Right atrium auricular region (tissue), 2 donors: ENCODE results near the gene TEX54. TPM values are rescaled to one million over a fixed set of nuclear protein-coding genes. Genes with fewer than 3 reads are reported as not detected.
A peak's percentile ranks its signal among the peaks of the same experiment; 100 is the strongest.

ENCODE experiments used
- DNase-seq: peaks from one replicate; pipeline ENCODE4 v3.0.0-alpha.2; 2019; ENCODE audit warnings: low spot score
- H3K27ac ChIP-seq, 2 donors: fragments of 200-600 bp; sonication (generic); 1 replicate in 1 of 2; 2 replicates in 1 of 2; pipeline ENCODE4 v1.5.1; 2016 to 2019
- H3K27me3 ChIP-seq, 2 donors: fragments of 200-600 bp; sonication (generic); one replicate each; pipeline versions ENCODE4 v1.5.1 to v1.6.0; 2017 to 2019
- H3K36me3 ChIP-seq: fragments of 200-600 bp; sonication (generic); one replicate; pipeline ENCODE4 v1.5.1; 2016
- H3K4me1 ChIP-seq, 2 donors: fragments of 200-600 bp; sonication (generic); one replicate each; pipeline versions ENCODE4 v1.5.1 to v1.6.0; 2017 to 2019
- H3K4me3 ChIP-seq, 2 donors: fragments of 200-600 bp; sonication (generic); 1 replicate in 1 of 2; 2 replicates in 1 of 2; pipeline ENCODE4 v1.5.1; 2017 to 2019; ENCODE audit warnings: mild to moderate bottlenecking in 1 of 2, moderate library complexity in 1 of 2
- H3K9me3 ChIP-seq, 2 donors: fragments of 200-600 bp; sonication (generic); one replicate each; pipeline ENCODE4 v1.5.1; 2019
- total RNA-seq, 2 donors: library from RNA; depleted of rRNA; stranded (reverse); fragments of >200 nt; gene quantifications; one replicate each; pipeline ENCODE4 v1.1.0, GENCODE V29; 2016
- TF ChIP-seq, protein P1 (sequence below), 2 donors: fragments of 200-600 bp; sonication (generic); IDR thresholded peaks; one replicate each; pipeline ENCODE4 v1.5.1; 2019; ENCODE audit warnings: antibody characterized with exemption in 2 of 2

The TEX54 gene
- total RNA-seq, 2 donors from 2014 or later = not detected

DNA sequence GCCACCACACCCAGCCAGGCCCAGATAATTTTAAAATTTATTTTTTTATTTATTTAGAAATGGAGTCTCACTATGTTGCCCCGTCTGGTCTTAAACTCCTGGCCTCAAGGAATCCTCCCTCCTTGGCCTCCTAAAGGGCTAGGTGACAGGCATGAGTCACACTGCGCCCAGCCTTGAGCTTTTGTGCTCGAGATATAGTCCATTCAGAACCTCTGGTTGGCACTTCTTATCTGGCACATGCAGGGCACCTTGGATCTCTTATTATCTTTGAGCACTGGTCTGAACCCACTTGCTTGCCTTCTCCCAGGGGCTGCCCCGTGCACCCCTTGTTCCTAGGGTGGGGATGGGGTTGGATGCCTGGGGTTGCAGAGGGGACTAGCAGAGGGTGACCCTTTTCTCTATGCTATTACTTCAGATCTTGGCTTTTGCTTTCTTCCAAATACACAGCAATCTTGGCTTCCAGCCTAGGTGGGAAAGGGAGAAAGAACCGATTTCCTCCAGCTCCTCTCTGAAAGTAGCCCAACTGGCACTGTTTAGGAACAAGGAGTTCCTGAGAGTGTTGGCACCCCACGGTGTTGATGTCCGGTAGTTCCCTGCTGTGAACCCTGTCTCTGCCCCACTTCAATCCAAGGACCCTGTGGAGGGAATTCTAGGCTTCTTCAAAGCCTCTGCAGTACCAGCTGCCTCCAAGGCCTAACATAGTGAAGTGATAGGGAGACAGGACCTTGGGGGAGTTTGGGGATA is 46.8 kb upstream of the TEX54 start:
- H3K36me3 ChIP-seq = peaks cover 21% of the 10 kb centered on the region
- H3K27ac ChIP-seq = peak overlapping the region; percentile 98 to 100
- peaks cover 2 to 46% of the 10 kb centered on the region in 2 donors for H3K4me1 ChIP-seq
- peak; percentile 62 for DNase-seq
- no peaks in the 10 kb centered on the region for H3K9me3 ChIP-seq
- TF ChIP-seq, protein P1, sequence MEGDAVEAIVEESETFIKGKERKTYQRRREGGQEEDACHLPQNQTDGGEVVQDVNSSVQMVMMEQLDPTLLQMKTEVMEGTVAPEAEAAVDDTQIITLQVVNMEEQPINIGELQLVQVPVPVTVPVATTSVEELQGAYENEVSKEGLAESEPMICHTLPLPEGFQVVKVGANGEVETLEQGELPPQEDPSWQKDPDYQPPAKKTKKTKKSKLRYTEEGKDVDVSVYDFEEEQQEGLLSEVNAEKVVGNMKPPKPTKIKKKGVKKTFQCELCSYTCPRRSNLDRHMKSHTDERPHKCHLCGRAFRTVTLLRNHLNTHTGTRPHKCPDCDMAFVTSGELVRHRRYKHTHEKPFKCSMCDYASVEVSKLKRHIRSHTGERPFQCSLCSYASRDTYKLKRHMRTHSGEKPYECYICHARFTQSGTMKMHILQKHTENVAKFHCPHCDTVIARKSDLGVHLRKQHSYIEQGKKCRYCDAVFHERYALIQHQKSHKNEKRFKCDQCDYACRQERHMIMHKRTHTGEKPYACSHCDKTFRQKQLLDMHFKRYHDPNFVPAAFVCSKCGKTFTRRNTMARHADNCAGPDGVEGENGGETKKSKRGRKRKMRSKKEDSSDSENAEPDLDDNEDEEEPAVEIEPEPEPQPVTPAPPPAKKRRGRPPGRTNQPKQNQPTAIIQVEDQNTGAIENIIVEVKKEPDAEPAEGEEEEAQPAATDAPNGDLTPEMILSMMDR (IDR thresholded peaks at IDR 0.05) = no peak
- no peaks in the 10 kb centered on the region for H3K27me3 ChIP-seq
- H3K4me3 ChIP-seq = peak overlapping the region in 1 of 2 donors; percentile 97

DNA sequence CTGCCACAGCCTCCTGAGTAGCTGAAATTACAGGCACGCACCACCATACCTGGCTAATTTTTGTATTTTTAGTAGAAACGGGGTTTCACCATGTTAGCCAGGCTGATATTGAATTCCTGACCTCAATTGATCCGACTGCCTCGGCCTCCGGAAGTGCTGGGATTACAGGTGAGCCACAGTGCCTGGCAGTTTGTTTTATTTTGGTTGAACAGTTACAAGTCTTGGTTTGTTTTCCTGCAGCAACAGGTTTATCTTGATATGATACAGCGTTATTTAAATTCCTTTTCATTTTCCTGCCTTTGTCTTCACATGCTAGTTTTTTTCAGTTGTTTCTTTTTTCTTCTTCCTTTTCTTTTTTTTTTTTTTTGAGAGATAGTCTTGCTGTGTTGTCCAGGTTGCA is 44.1 kb upstream of the TEX54 start:
- Histone ChIP-seq H3K9me3 (no peaks in the 10 kb centered on the region), H3K4me3 (no peak overlapping the region), H3K27me3 (no peaks in the 10 kb centered on the region), H3K27ac (no peak overlapping the region), H3K4me1 (peaks cover 2 to 19% of the 10 kb centered on the region in 2 donors), H3K36me3 (no peaks in the 10 kb centered on the region)
- TF ChIP-seq, protein P1 (IDR thresholded peaks at IDR 0.05) = no peak
- no peak for DNase-seq

DNA sequence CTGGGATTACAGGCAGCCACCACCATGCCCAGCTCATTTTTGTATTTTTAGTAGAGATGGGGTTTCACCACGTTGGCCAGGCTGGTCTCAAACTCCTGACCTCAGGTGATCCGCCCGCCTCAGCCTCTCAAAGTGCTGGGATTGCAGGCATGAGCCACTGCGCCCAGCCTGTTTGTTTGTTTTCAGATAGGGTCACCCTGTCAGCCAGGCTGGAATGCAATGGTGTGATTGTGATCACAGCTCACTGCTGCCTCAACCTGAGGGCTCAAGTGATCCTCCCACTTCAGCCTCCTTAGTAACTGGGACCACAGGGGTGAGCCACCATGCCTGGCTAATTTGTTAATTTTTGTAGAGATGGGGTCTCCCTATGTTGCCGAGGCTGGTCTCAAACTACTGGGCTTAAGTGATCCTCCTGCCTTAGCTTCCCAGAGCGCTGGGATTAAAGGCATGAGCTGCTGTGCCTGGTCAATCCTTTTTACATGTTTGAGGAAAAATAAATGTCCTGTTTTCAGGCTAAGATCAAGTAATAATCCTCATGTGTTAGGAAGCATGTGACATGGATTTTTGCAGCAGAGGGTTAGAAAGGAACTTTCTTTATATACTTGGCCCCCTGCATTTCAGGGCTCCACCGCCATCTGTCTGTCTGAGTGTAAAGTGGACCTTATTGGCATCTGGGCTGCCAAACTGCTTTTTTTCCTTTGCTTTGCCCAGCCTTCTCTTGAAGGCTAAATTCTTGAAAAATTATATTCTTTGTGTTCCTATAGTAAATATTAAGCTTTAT is 43.2 kb upstream of the TEX54 start:
- Histone ChIP-seq H3K27ac (no peak overlapping the region), H3K36me3 (no peaks in the 10 kb centered on the region), H3K9me3 (no peaks in the 10 kb centered on the region), H3K4me1 (peaks cover 2 to 18% of the 10 kb centered on the region in 2 donors), H3K4me3 (no peak overlapping the region), H3K27me3 (no peaks in the 10 kb centered on the region)
- no peak for DNase-seq
- TF ChIP-seq, protein P1 (IDR thresholded peaks at IDR 0.05) = no peak

DNA sequence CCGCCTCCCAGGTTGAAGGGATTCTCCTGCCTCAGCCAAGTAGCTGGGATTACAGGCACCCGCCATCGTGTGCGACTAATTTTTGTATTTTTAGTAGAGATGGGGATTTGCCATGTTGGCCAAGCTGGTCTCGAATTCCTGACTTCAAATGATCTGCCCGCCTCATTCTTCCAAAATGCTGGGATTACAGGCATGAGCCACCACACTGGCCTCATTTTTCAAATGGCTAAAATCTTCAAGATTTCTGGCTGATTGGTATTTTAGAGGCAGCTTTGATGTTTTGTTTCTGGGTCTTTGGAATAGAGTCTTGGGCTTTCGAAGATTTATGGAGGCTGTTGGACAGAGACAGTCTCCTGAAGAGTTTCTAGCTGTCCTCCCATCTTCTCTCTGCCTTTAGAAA is 42.2 kb upstream of the TEX54 start:
- Histone ChIP-seq H3K4me3 (no peak overlapping the region), H3K27ac (no peak overlapping the region), H3K9me3 (no peaks in the 10 kb centered on the region), H3K4me1 (peaks cover 2 to 11% of the 10 kb centered on the region in 2 donors), H3K36me3 (no peaks in the 10 kb centered on the region), H3K27me3 (no peaks in the 10 kb centered on the region)
- TF ChIP-seq, protein P1 (IDR thresholded peaks at IDR 0.05) = no peak
- no peak for DNase-seq

DNA sequence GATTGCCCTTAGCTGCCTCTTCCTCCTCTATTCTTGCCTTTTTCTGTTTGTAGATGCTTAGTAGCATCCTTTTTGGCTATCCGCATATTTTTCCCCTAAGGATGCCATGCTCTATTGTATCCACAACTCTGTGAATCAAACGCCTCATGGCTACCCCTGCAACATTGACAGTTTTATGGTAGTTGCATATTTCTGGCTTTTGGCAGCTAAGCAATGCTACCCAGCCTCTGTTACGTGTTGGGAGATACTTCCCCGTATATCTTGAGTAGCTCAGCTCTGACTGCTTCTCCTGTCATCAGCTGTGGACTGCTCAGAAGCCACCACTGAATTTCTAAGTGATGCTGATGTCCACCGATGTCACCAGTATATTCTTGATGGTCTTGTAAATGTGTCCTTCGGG is 33.0 kb upstream of the TEX54 start:
- Histone ChIP-seq H3K27ac (no peak overlapping the region), H3K36me3 (no peaks in the 10 kb centered on the region), H3K9me3 (no peaks in the 10 kb centered on the region), H3K4me1 (no peaks in the 10 kb centered on the region), H3K27me3 (no peaks in the 10 kb centered on the region), H3K4me3 (no peak overlapping the region)
- TF ChIP-seq, protein P1 (IDR thresholded peaks at IDR 0.05) = no peak
- no peak for DNase-seq
